GM21526 (cell line): ENCODE results near the gene KCTD17.

Experiments
- ATAC-seq: cut with Tn5 transposase; IDR thresholded peaks from one replicate; pipeline ENCODE4 v1.9.1; 2021; ENCODE audit warnings: moderate library complexity; ENCODE audit not compliant: unreplicated experiment, low FRiP score

Gene KCTD17, protein sequence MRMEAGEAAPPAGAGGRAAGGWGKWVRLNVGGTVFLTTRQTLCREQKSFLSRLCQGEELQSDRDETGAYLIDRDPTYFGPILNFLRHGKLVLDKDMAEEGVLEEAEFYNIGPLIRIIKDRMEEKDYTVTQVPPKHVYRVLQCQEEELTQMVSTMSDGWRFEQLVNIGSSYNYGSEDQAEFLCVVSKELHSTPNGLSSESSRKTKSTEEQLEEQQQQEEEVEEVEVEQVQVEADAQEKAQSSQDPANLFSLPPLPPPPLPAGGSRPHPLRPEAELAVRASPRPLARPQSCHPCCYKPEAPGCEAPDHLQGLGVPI

DNA sequence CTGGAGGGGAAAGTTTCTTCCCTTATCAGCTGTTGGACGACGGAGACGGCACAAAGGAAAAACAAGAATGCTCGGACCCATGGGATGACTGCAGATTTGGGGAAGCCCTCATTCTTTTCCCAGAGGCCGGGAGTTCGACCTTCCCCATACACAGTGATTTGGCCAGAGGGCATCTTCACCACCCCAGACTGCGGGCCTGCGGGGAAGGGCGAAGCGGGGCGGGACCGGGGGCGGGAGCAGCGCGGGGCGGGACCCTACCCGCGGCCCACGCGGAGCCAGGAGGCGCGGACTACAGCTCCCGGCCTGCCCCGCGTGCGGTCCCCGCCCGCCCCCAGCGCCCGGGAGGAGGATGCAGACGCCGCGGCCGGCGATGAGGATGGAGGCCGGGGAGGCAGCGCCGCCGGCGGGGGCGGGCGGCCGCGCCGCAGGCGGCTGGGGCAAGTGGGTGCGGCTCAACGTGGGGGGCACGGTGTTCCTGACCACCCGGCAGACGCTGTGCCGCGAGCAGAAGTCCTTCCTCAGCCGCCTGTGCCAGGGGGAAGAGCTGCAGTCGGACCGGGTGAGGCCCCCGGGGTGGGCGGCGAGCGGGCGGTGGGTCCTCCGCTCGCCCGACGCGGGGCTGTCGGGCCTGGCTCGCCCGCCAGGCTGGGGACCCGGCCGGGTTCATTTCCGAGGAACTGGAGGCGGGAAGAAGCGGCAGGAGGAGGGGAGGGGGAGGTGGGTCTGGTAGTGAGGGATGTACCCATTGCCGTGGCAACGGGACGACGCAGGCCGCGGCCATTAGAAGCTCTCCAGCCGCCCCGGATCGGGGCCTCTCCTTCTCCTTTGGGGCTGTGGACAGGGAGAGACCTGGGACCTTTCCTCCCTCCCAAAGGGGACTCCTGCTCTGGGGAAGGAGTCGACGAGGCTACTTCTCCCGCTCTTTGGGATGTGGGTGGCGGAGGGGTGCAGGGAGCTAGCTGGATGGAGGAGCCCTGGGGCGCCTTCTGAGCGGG is at the start of gene KCTD17:
Gene KCTD17, plus strand, starts transcription at position 352 of the 995 bp plus-strand sequence. Its CDS starts 19 bp downstream, at position 371.
- peak; percentile 62 for ATAC-seq

DNA sequence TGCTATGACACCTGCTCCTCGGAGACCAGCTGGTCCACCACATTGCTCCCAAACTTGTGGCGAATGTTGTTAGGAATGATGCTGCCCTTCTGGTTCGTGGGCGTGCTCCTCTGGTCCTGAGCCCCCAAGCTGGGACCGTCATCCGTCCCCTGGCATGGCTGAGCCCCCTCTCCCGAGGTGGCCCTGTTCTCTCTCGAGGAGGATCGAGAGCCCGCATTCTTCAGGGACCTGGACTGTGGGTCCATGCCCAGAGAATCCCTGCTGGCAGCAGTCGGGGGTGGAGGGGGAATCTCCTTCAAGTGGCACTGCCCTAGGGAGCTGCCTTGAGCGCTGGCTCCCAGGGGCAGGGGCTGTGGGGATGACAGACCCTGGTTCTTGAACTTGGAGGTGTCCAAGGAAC is 49.7 kb upstream of the KCTD17 start:
- ATAC-seq = no peak

DNA sequence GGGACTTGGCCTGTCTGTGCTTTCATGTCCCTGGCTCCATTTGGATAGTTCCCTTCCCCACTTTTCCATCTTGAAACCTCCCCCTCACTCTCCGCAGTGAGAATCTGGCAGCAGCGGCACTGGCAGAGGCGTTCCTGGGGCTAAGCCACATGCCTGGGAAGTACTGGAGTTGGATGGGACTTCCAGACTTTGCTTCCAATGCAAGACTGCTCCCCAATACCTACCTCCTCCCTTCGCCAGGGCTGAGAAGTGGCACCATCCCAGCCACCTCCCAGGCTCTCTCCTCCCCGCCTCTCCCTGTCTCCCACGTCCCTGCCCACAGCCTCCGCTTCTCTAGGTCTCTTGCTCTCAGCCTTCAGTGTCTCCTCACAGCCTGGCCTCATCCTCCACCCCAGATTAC is 48.9 kb upstream of the KCTD17 start:
- no peak for ATAC-seq

DNA sequence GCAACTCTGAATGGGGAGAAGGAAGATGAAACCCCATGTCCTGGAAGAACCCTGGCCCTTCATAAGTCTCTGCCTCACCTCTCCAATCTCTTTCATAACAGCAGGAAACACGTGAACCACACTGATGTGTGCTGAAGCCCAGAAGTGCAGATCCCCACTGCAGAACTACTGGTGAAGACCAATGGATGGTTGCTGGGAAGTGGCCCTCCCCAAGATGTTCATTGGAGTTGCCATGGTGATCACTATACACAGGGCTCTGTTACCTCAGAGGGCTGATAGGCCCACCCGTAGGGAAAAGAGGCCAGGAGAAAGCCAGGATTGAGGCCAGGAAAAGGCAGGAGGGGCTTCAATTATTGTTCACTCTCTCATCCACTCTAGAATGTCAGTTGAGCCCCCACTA is 43.9 kb upstream of the KCTD17 start:
- no peak for ATAC-seq

DNA sequence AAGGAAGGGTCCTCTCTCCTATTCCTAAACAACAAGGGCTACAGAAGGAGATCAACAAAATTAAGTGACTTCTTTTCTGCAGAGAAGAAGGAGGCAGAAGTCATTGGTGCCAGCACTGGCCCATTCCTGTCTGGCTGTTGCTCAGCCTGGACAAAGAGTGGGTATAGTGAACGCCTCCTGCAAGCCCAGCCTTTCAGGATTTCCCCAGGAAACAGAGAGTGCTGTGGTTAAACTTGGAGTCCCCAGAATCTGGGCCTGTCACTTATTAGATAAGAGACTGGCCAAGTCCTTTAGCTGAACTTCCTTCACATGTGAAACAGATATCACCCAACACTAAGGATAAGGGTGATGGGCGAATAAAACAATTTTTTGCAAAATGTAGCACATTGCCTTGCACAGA is 43.2 kb upstream of the KCTD17 start:
- no peak for ATAC-seq

DNA sequence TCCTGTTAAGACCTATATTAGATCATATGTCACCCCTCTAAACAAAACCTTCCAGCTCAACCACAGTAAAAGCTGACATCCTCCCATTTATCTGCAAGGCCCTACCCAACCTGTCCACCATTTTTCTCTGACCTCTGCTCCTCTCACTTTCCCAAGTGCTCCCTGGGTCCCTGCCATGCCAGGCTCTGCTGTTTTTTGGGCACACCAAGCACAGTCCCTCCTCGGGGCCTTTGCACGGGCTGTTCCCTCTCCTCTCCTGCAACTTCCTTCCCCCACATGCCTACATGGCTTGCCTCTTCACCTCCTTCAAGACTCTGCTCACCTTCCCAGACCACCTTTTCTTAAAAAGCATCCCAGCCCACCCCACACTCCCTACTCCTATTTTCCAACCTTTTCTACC is 42.1 kb upstream of the KCTD17 start:
- no peak for ATAC-seq

DNA sequence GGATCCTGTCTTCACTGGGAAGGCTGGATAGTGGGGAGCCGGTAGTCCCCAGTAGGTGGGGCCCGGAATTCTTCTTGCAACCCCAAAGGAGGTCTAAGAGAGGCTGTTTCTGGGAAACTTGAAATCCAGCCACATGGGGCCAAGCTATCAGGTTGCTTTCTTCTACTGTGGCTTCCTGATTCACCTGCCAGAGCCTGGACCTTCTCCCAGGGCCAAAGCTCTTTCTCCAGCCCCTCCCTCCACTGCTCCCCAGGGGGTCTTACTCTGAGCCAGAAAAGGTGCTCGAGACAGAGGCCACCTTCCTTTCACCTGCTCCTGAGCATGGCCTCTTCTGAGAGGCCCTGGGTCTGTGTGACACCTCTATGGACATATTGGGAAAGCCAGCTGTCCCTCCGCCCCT is 41.4 kb upstream of the KCTD17 start:
- no peak for ATAC-seq

DNA sequence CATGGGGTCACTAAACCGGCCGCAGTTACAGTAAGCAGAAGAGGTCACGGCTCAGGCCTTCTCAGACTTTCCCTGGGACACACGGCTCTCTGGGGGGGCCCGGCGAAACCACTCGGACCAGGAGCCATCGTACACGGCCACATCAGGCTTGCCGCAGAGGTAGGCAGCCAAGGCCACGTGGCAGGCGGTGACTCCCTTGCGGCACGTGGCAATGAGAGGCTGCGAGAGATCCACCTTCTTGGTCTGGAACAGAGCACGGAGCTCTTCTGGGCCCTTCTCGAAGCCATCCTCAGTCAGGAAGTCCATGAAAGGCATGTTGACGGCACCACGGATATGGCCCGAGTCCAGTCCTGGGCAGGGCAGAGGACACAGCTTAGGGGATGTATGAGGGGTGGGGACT is 40.6 kb upstream of the KCTD17 start:
- ATAC-seq = no peak

DNA sequence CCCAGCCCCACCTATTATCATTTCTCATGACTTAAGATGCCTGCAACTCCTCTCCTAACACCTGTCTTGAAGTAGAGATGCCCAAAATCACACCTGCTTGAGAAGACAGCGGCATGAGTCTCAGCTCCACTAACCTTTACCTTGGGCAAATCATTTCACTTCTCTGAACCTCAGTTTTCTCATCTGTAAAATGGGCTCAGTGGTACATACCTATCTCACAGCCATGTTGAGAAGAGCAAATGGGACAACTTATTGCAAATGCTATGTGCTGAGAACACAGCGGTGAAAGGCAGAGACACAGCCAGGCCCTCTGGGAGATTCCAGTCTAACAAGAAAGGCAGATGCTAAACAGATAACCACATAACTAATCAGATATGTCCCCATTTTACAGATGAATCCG is 40.1 kb upstream of the KCTD17 start:
- ATAC-seq = no peak

DNA sequence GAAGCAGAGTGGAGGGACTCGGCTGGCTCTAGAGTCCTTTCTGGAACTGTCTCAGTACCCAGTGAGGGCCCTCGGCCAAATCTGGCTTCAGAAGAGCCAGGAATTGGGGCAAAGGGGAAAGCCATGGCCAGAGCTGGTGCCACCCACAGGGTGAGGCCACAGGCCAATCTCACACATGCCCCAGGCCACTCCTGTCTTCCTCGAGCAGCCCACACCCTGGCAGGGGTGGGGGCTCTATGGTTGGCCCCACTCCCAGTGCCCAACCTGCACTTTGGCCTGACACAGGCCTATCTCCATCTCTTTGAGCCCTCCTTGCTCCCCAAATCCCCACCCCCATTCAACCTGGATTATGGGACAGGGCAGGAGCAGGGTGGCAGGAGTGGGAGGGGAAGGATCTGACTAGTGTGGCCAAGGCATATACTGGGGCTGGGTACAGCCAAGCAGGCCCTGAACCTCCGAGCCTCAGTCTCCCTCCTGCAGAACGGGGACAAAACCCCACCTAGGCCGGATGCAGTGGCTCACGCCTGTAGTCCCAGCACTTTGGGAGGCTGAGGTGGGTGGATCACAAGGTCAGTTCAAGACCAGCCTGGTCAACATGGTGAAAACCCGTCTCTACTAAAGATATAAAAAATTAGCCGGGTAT is 39.2 kb upstream of the KCTD17 start:
- ATAC-seq = no peak

DNA sequence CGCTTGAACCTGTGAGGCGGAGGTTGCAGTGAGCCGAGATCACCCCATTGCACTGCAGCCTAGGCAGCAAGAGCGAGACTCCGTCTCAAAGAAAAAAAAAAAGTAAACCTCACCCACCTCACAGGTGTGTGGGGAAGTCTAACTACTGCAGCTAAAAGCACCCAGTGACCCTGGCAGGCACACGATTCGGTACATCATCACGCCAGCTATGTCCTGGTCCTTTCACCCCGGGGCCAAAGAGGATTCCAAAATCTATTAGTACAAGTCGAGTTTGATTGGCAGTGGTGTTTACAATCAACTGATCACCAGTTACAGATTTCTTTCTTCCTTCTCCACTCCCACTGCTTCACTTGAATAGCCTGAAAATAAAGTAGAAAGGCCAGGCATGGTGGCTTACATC is 38.6 kb upstream of the KCTD17 start:
- ATAC-seq = no peak

DNA sequence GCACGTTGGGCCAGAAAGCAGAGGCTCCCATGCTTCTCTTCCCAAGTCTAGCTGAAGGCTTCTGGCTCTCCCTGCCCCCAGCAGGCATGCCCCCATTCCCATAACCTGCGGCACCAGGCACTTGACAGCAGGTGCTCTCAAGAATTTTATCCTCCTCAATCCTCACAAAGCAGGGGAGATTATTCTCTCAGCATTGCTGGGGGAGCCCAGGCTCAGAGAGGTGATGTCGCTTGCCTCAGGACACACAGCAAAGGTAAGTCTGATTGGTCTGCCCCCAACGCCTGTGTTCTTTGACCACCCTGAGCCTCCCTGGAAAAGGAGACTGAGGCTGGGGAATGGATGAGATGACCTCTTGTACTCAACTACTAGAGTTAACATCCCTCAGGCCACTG is 37.1 kb upstream of the KCTD17 start:
- no peak for ATAC-seq

DNA sequence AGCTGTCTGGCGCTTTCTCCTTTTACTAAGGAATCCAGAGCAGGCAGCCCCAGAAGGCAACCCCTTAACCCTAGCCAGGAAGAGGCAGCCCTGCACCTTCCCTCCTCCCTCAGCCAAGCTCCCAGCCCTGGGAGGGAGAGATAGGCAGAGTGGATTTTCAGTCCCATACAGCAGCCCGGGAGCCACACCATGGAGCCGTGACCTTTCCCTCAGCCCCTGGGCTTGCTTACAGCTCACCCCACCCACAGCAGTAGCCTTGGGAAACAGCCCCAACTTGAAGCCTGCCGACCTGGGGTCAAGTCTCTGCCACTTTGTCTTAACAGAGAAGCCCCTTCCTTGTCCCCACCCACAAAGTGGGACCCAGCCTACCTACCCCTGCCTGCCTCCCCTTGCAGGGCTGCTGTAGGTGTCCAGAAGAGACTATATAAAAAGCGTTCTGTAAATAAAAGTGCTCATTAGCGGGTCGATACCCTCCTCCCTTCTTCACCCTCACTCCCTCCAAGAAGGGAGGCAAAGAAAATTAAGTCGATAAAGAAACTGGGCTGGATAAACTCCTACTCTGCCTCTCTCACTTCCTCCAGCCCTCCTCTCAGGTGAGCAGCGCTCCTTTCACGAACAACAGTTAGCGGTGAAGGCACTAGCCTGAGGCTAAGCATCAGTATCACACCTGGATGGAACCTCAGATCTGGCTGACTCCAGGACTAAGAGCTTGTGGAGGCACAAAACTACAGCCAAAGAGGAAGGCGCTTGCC is 36.5 kb upstream of the KCTD17 start:
- no peak for ATAC-seq

DNA sequence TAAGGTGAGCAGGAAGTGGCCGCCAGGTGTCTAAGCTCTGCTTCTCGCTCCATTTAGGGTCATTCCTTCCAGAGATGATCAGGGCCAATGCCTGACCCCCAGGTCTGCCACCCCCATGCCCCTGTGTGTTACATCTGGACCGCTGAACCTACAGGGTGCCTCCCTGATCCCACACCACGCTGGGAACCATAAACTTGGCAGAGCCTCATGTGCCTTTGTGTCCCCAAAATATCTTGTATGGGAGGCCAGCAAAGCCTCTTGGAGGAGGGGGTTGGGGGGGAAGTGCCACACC is 36.0 kb upstream of the KCTD17 start:
- no peak for ATAC-seq

DNA sequence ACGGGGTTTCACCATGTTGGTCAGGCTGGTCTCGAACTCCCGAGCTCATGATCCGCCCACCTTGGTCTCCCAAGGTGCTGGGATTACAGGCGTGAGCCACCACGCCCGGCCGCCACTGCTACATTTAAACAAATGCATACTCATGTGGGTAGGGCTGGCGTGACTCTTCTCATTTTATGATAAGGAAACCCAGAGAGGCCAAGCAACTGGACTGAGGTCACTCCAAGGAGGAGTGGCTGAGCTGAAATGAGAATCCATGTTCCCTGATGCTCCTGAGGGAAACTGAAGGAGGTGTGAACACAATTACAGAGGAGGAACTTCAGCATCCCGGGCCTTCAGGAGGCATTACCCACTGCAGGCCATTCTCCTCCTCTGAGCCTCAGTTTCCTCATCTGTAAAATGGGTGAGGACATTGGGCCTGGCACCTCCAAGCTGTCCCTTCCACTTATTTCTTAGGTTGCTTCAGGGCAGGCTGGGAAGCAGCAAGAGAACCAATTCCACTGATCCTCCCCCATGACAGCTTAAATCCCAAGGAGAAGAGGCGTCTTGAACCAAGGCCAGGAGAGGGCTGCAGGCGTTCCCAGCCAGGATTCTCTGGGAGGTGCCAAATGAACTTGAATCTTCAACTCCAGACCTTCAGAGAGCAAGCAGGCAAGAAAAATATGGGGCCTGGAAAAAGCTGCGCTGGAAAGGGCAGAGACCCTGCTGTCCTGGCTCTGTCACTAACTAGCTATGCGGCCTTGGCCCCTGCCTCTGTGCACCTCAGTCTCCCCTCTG is 35.2 kb upstream of the KCTD17 start:
- ATAC-seq = no peak

DNA sequence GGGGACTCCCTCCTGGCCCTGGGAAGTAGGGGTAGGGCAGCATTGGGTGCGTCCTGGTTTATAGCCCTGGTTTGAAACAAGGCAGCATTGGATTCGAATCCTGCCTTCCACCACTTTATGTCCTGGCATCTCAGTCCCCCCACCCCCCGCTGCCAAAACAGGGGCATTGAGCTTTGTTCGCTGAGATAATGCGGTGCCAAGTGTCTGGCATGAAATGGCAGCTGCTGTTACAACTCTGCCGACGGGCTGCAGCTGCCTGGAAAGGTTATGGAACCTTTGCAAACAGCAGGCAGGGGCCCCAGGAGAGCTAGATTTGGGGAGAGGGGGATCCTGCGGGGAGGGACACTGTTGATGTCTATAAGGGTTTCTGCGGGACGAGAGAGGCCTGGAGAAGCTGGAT is 34.2 kb upstream of the KCTD17 start:
- ATAC-seq = no peak

DNA sequence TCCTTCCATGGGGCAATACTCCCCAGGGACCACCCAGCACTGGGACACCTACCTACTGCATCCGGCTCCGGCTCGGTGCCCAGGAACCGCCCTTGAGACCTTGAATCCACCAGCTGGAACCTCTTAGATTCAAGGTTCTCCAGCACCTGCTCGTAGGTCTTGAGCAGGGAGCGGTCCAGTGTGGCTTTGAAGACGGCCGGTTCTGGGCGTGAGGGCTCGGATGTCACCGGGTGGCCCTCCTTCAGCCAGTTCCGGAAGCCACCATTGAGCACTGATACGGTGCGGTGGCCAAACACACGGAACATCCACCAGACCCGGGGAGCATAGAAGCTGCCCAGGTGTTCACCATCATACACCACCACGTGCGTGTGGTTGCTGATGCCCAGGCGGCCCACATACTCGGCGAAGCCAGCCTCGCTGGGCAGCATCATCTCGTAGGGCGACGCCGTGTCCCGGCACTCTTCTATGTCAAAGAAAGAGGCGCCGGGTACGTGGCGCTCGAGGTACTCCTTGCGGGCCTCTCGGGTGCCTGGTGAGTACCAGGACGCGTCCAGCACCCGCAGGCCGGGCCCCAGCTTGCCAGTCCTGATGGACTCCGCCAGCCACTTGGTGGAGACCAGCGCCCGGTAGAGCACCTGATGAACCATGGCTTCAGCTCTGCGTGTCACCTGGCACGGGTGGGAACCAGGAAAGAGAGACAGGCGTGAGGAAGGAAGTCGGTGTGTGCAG is 33.3 kb upstream of the KCTD17 start:
- ATAC-seq = no peak

DNA sequence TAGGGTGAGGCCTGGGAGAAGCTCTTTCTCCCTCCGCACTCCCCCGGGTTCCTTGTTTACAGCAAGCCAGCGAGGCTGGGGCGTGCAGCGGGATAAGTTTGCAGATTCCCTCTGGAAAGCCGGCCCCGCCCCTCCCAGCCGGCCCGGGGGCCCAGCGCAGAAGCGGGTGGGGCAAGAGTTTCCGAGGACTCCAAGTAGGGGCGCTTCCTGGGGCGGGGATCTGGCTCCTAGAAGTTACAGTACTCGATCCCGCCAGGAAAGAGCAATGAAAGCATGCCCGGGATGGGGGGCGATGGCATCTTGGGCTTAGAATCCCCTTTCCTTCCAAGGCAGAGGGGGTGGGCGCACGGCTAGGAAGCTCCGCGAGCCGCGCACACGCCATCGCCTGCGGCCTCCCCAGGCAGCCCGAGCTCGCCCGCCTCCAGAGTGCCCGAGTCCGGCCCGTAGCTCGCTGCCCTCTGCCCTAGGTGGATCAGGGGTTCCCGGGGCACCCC is 32.7 kb upstream of the KCTD17 start:
- no peak for ATAC-seq
